ENCODE measurements around the gene FABP1.

DNA sequence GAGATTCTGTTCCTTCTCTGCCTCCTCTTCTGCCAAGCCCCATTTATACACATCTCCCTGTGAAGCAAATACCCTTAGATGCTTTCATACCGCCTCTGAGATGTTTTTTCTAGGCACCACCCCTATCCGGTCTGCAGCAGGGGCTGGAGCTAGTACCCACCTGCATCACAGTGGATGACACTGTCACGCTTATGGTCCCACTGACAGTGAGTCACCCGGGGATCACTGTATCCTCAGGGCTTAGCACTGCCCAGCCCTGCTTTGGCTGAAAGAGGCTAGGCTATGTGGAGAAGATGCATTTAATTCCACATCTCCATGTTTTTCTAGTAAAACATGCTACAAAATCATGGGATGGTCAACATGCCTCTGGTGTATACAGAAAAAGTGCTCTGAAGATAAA lies 9.9 kb downstream of the FABP1 start:
- TF ChIP-seq, protein P1, sequence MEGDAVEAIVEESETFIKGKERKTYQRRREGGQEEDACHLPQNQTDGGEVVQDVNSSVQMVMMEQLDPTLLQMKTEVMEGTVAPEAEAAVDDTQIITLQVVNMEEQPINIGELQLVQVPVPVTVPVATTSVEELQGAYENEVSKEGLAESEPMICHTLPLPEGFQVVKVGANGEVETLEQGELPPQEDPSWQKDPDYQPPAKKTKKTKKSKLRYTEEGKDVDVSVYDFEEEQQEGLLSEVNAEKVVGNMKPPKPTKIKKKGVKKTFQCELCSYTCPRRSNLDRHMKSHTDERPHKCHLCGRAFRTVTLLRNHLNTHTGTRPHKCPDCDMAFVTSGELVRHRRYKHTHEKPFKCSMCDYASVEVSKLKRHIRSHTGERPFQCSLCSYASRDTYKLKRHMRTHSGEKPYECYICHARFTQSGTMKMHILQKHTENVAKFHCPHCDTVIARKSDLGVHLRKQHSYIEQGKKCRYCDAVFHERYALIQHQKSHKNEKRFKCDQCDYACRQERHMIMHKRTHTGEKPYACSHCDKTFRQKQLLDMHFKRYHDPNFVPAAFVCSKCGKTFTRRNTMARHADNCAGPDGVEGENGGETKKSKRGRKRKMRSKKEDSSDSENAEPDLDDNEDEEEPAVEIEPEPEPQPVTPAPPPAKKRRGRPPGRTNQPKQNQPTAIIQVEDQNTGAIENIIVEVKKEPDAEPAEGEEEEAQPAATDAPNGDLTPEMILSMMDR (IDR thresholded peaks at IDR 0.05) = no peak
- no peak for TF ChIP-seq POLR2AphosphoS5 (IDR thresholded peaks at IDR 0.05; ENCODE audit: low read depth, low read length)
- TF ChIP-seq RFX5 (IDR thresholded peaks at IDR 0.05; ENCODE audit: low read length) = no peak
- TF ChIP-seq, protein P2, sequence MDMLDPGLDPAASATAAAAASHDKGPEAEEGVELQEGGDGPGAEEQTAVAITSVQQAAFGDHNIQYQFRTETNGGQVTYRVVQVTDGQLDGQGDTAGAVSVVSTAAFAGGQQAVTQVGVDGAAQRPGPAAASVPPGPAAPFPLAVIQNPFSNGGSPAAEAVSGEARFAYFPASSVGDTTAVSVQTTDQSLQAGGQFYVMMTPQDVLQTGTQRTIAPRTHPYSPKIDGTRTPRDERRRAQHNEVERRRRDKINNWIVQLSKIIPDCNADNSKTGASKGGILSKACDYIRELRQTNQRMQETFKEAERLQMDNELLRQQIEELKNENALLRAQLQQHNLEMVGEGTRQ (IDR thresholded peaks at IDR 0.05; ENCODE audit: borderline replicate concordance, low read depth, low read length) = no peak
- TF ChIP-seq, protein P3, sequence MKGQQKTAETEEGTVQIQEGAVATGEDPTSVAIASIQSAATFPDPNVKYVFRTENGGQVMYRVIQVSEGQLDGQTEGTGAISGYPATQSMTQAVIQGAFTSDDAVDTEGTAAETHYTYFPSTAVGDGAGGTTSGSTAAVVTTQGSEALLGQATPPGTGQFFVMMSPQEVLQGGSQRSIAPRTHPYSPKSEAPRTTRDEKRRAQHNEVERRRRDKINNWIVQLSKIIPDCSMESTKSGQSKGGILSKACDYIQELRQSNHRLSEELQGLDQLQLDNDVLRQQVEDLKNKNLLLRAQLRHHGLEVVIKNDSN (IDR thresholded peaks at IDR 0.05; ENCODE audit: borderline replicate concordance, low read depth) = no peak

Measured in SK-N-SH (cell line).